Non-pigmented ciliary epithelial cell (primary cell): ENCODE results near the gene PAF1.

Experiments
- DNase-seq: peaks from one replicate; pipeline ENCODE4 v3.0.0-alpha.2; 2010; ENCODE audit warnings: low read depth

Gene PAF1

GRCh38 chr19:39416152-39417120 is 25.5 kb upstream of the PAF1 start:
- no peak for DNase-seq

GRCh38 chr19:39415111-39416046 is 24.5 kb upstream of the PAF1 start:
- no peak for DNase-seq

GRCh38 chr19:39413911-39414608 is 23.2 kb upstream of the PAF1 start:
- no peak for DNase-seq

GRCh38 chr19:39413272-39413910 is 22.5 kb upstream of the PAF1 start:
- DNase-seq, result no peak

GRCh38 chr19:39412867-39413271 is 22.0 kb upstream of the PAF1 start:
- DNase-seq, result no peak

GRCh38 chr19:39412100-39412866 is 21.4 kb upstream of the PAF1 start, which contains the start of gene PLEKHG2:
Gene PLEKHG2 (plus strand): TSS chr19:39412669. CDS start chr19:39414087, 1,418 bp downstream.
- DNase-seq, result peak; percentile 99

- DNase-seq, result peak; percentile 72
Measured at GRCh38 chr19:39411832-39412099, 20.9 kb upstream of the PAF1 start.

- no peak for DNase-seq
Measured at GRCh38 chr19:39411081-39411831, 20.4 kb upstream of the PAF1 start.

- DNase-seq, result no peak
Measured at GRCh38 chr19:39410831-39411080, 19.9 kb upstream of the PAF1 start.

GRCh38 chr19:39410017-39410830 is 19.3 kb upstream of the PAF1 start:
- no peak for DNase-seq

- DNase-seq, result no peak
Measured at GRCh38 chr19:39409208-39410016, 18.5 kb upstream of the PAF1 start.

- no peak for DNase-seq
Measured at GRCh38 chr19:39408392-39409207, 17.7 kb upstream of the PAF1 start.

GRCh38 chr19:39407660-39408391 is 16.9 kb upstream of the PAF1 start:
- no peak for DNase-seq

- DNase-seq, result no peak
Measured at GRCh38 chr19:39407410-39407659, 16.4 kb upstream of the PAF1 start.

- DNase-seq, result no peak
Measured at GRCh38 chr19:39406656-39407409, 15.9 kb upstream of the PAF1 start, which contains the start of gene ZFP36. Gene ZFP36 (plus strand): TSS chr19:39406847. CDS start chr19:39406905, 58 bp downstream.

- DNase-seq, result no peak
Measured at GRCh38 chr19:39405958-39406655, 15.2 kb upstream of the PAF1 start.
